MM.1S (cell line): ENCODE measurements around the gene OPA3.

Experiments used
- CTCF ChIP-seq: fragments of 300-600 bp; sonication (generic); IDR thresholded peaks from 2 replicates; pipeline ENCODE4 v1.5.1; 2016; ENCODE audit warnings: antibody characterized with exemption, low read length, mixed read lengths
- EZH2 ChIP-seq: fragments of 300-600 bp; sonication (generic); optimal IDR thresholded peaks from 2 replicates; pipeline ENCODE3; 2017; ENCODE audit warnings: low read depth, mild to moderate bottlenecking, antibody characterized with exemption, low read length, mixed read lengths

GRCh38 chr19:45500918-45501729, 83.5 kb downstream of the OPA3 start:
- TF ChIP-seq CTCF (no peak), EZH2 (no peak)
